GM12878 (cell line): ENCODE results near the gene PPP1R37. TPM values are rescaled to one million over a fixed set of nuclear protein-coding genes. Genes with fewer than 3 reads are reported as not detected.

Source experiments
- ATAC-seq: fragments of 200-7000 bp; cut with Tn5 transposase; 3 replicates; pipeline ENCODE4 v1.9.1; 2020; ENCODE audit warnings: mild to moderate bottlenecking, moderate library complexity
- BruUV-seq: library from RNA; stranded (reverse); fragments of 400-500 nt; replicated peaks from 2 replicates; lab custom pipeline; 2021; lab: Mats Ljungman, UMichigan
- CTCF ChIA-PET: fragments of 300-600 bp; sonication (Branson Sonifier 250); formaldehyde crosslinking; extraction: SDS; loops from one replicate; lab custom pipeline; 2021; ENCODE audit warnings: inconsistent platforms; lab: Yijun Ruan, JAX
- POLR2A ChIA-PET: fragments of 350-600 bp; formaldehyde crosslinking; extraction: SDS; loops from one replicate; lab custom pipeline; 2021; ENCODE audit warnings: inconsistent platforms; lab: Charles Lee
- RAD21 ChIA-PET: fragments of 300-600 bp; sonication (Branson Sonifier 250); formaldehyde crosslinking; loops from one replicate; lab custom pipeline; 2023; ENCODE audit warnings: antibody characterized with exemption; ENCODE audit not compliant: unreplicated experiment; lab: Charles Lee
- SMC1A ChIA-PET: fragments of 300-600 bp; sonication (Branson Sonifier 250); formaldehyde crosslinking; loops from one replicate; lab custom pipeline; 2023; ENCODE audit not compliant: unreplicated experiment, uncharacterized antibody; lab: Charles Lee
- DNase-seq: peaks from one replicate; pipeline ENCODE4 v3.0.0-alpha.2; 2011; ENCODE audit warnings: low read depth, low spot score
- FAIRE-seq: peaks from 3 replicates; lab custom pipeline; 2011; peaks lifted over from hg19 to GRCh38; lab: Jason Lieb, UNC
- H2AFZ ChIP-seq: 2 replicates; pipeline ENCODE4 v1.6.0; 2011; ENCODE audit warnings: low read depth, low read length, control low read depth; ENCODE audit not compliant: control insufficient read depth
- H3K27ac ChIP-seq: 2 replicates; pipeline ENCODE4 v1.5.1; 2011; ENCODE audit warnings: control low read depth; ENCODE audit not compliant: control insufficient read depth, insufficient read depth
- H3K27me3 ChIP-seq, 2 experiments: replicated peaks in 1 of 2; 2 replicates each; pipeline versions ENCODE4 v1.6.0 to v1.6.1; 2011; ENCODE audit warnings: low read length in 1 of 2; ENCODE audit not compliant: control insufficient read depth in 2 of 2, insufficient read depth in 2 of 2
- H3K36me3 ChIP-seq, 2 experiments: 2 replicates each; pipeline ENCODE4 v1.5.1; 2011; ENCODE audit warnings: low read length in 1 of 2; ENCODE audit not compliant: control insufficient read depth in 2 of 2, insufficient read depth in 2 of 2
- H3K4me1 ChIP-seq: 2 replicates; pipeline ENCODE4 v1.6.1; 2011; ENCODE audit warnings: mild to moderate bottlenecking, low read length, moderate library complexity, mixed read lengths; ENCODE audit not compliant: control insufficient read depth, insufficient read depth
- H3K4me2 ChIP-seq: 2 replicates; pipeline ENCODE4 v1.6.0; 2011; ENCODE audit warnings: control low read depth; ENCODE audit not compliant: control insufficient read depth, insufficient read depth
- H3K4me3 ChIP-seq: fragments of 200-600 bp; sonication (generic); 2 replicates; pipeline ENCODE4 v1.5.1; 2016
- H3K79me2 ChIP-seq: 2 replicates; pipeline ENCODE4 v1.6.0; 2011; ENCODE audit warnings: low read length; ENCODE audit not compliant: control insufficient read depth, insufficient read depth
- H3K9ac ChIP-seq: 2 replicates; pipeline ENCODE4 v1.8.0; 2011; ENCODE audit warnings: low read length, control low read depth, mixed read lengths; ENCODE audit not compliant: control insufficient read depth, insufficient read depth
- H3K9me3 ChIP-seq: replicated peaks from 3 replicates; pipeline ENCODE4 v1.5.1; 2011; ENCODE audit warnings: mild to moderate bottlenecking, low read length; ENCODE audit not compliant: control insufficient read depth, insufficient read depth
- H4K20me1 ChIP-seq: 2 replicates; pipeline ENCODE4 v1.6.0; 2011; ENCODE audit not compliant: control insufficient read depth, insufficient read depth
- BCL3 ChIP-seq: IDR thresholded peaks from 2 replicates; pipeline ENCODE4 v1.6.1; 2011; ENCODE audit warnings: borderline replicate concordance, low read depth, mild to moderate bottlenecking, moderate library complexity, low read length; ENCODE audit not compliant: insufficient read depth, poor library complexity, severe bottlenecking
- CHD1 ChIP-seq: IDR thresholded peaks from 2 replicates; pipeline ENCODE4 v1.6.1; 2012; ENCODE audit warnings: low read depth, low read length, improper control_type of control experiment
- EGR1 ChIP-seq, 2 experiments: IDR thresholded peaks; 1 replicate in 1 of 2; 2 replicates in 1 of 2; pipeline ENCODE4 v1.6.1; 2011 to 2012; ENCODE audit warnings: low read depth in 2 of 2, low read length in 2 of 2, borderline replicate concordance in 1 of 2, mild to moderate bottlenecking in 1 of 2, moderate library complexity in 1 of 2
- HDGF ChIP-seq: fragments of 450-650 bp; IDR thresholded peaks from 2 replicates; pipeline ENCODE4 v1.6.1; 2016; ENCODE audit warnings: antibody characterized with exemption
- MEF2B ChIP-seq: fragments of 450-650 bp; IDR thresholded peaks from 2 replicates; pipeline ENCODE4 v1.6.1; 2018; ENCODE audit warnings: mild to moderate bottlenecking, moderate library complexity; ENCODE audit not compliant: partially characterized antibody, poor library complexity, severe bottlenecking
- MTA2 ChIP-seq: fragments of 450-650 bp; IDR thresholded peaks from 2 replicates; pipeline ENCODE4 v1.6.1; 2016; ENCODE audit warnings: low read depth, mild to moderate bottlenecking, moderate library complexity
- NRF1 ChIP-seq: conservative IDR thresholded peaks from 2 replicates; pipeline ENCODE4 v1.6.1; 2011; ENCODE audit warnings: mild to moderate bottlenecking, low read depth, low read length, improper control_type of control experiment
- POLR2A ChIP-seq: IDR thresholded peaks from 2 replicates; pipeline ENCODE4 v1.6.1; 2011; ENCODE audit warnings: low read depth, mild to moderate bottlenecking, low read length
- SPI1 ChIP-seq: IDR thresholded peaks from 2 replicates; pipeline ENCODE4 v1.6.1; 2011; ENCODE audit warnings: low read depth, mild to moderate bottlenecking, low read length, moderate library complexity, borderline replicate concordance; ENCODE audit not compliant: insufficient read depth
- USF2 ChIP-seq: IDR thresholded peaks from 2 replicates; pipeline ENCODE4 v1.6.1; 2011; ENCODE audit warnings: low read depth, low read length, improper control_type of control experiment, borderline replicate concordance
- WGBS: methylation state at CpG from one replicate; pipeline ENCODE4 v1.1.6; 2016; ENCODE audit warnings: low lambda C conversion rate; ENCODE audit not compliant: insufficient replicate concordance, insufficient coverage; ENCODE audit errors: missing lambda C conversion rate; 5-methylcytosine and 5-hydroxymethylcytosine counted together
- in situ Hi-C: fragments of 300-500 bp; cut with MboI; formaldehyde crosslinking; loops from 9 replicates; pipeline ENCODE4 v1.14.3; 2018; ENCODE audit warnings: mixed read lengths
- intact Hi-C: fragments of 100-400 bp; cut with micrococcal nuclease; formaldehyde crosslinking; loops from one replicate; pipeline ENCODE4 v1.14.2; 2022; ENCODE audit not compliant: unreplicated experiment
- polyA plus RNA-seq, 11 experiments: library from polyadenylated mRNA; depleted of rRNA in 4 of 11; unstranded in 6 of 11; stranded (reverse) in 5 of 11; fragments of >200 nt; fragmentation: Nextera tagmentation in 4 of 11; fragmentation: Illumina TruSeq in 1 of 11; extraction: Ambion mirVana in 4 of 11; extraction: Trizol in 1 of 11; gene quantifications; 1 replicate in 1 of 11; 2 replicates in 10 of 11; pipeline versions ENCODE4 v1.2.1 to v1.2.3, GENCODE V29; 2011 to 2016; ENCODE audit warnings: inconsistent platforms in 2 of 11, missing spikeins in 2 of 11, low read depth in 1 of 11
- total RNA-seq, 4 experiments: library from RNA; depleted of rRNA in 3 of 4; stranded (reverse); fragments of >200 nt in 3 of 4; fragmentation: Illumina TruSeq in 1 of 4; extraction: Trizol in 1 of 4; gene quantifications; 2 replicates each; pipeline versions ENCODE4 v1.2.1 to v1.2.3, GENCODE V29; 2013 to 2021

The PPP1R37 gene
- total and polyA plus RNA-seq, 10 of the 15 experiments (the other 5 are each of a cell fraction or from before 2014, with no cell fraction given) = 0.09 to 21.3 (median 5.1) TPM; not detected in 1

GRCh38 chr19:45051929-45052579 is 40.9 kb upstream of the PPP1R37 start:
- no peaks in the 10 kb centered on the region for H3K9me3 ChIP-seq
- CTCF ChIA-PET = interaction anchor here (0.8 to 2.1 kb wide), 9 partner anchors 10 to 148 kb away, joined by 3 to 8 read pairs (median 3); partner anchors contain the start of gene CLASRP
- peaks cover 25% of the 10 kb centered on the region for H3K4me1 ChIP-seq
- RAD21 ChIA-PET = interaction anchor here (0.9 to 1.5 kb wide), 5 partner anchors 13 to 73 kb away, joined by 3 to 9 read pairs (median 3); partner anchors contain the start of gene CLASRP
- intact Hi-C loops (no loop called here), in situ Hi-C loops (no loop called here)
- H3K36me3 ChIP-seq = peaks cover 20 to 26% of the 10 kb centered on the region in 2 experiments; a peak in 3 of 4 replicates
- H3K9ac ChIP-seq = no peak overlapping the region
- SMC1A ChIA-PET = interaction anchor here (1.0 to 2.2 kb wide), 6 partner anchors 10 to 63 kb away, joined by 3 to 7 read pairs (median 4); partner anchors contain the start of gene CLASRP
- no TSS peak for BruUV-seq
- no peaks in the 10 kb centered on the region for H3K27me3 ChIP-seq
- H3K4me3 ChIP-seq = no peak overlapping the region
- DNase-seq (no peak), FAIRE-seq (no peak), ATAC-seq (peak; percentile 79)
- H2AFZ ChIP-seq = no peak overlapping the region
- peak overlapping the region; percentile 53 for H3K4me2 ChIP-seq
- peaks cover 26% of the 10 kb centered on the region for H3K79me2 ChIP-seq
- 16% methylated on average over 9 of the region's 9 CpGs for WGBS
- POLR2A ChIA-PET = interaction anchor here (0.6 to 1.4 kb wide), 3 partner anchors 9 to 126 kb away, joined by 3 to 10 read pairs (median 4); partner anchors contain the start of genes BLOC1S3 and TRAPPC6A
- TF ChIP-seq NRF1 (no peak), HDGF (peak; percentile 62; the same call in 1 of the 2 replicates), MEF2B (peak; percentile 71), POLR2A (peak; percentile 22; the same call in 1 of the 2 replicates)
- peak overlapping the region; percentile 61; the same call in 1 of the 2 replicates for H3K27ac ChIP-seq
- no peaks in the 10 kb centered on the region; the same call in 1 of the 2 replicates for H4K20me1 ChIP-seq

- DNase-seq = no peak
- Histone ChIP-seq H3K4me3 (no peak overlapping the region), H3K27me3 (no peaks in the 10 kb centered on the region), H3K9me3 (no peaks in the 10 kb centered on the region), H2AFZ (no peak overlapping the region), H3K4me1 (peaks cover 6% of the 10 kb centered on the region), H3K9ac (no peak overlapping the region), H4K20me1 (no peaks in the 10 kb centered on the region; the same call in 1 of the 2 replicates), H3K36me3 (peaks cover 28 to 61% of the 10 kb centered on the region in 2 experiments; a peak in 3 of 4 replicates), H3K4me2 (no peak overlapping the region), H3K27ac (no peak overlapping the region), H3K79me2 (peaks cover 2% of the 10 kb centered on the region; the same call in 1 of the 2 replicates)
- no peak for FAIRE-seq
- ATAC-seq = no peak
- intact Hi-C loops = no loop called here
- ChIA-PET CTCF (interaction anchor here (0.5 to 5.3 kb wide), 3 partner anchors 40 to 147 kb away, joined by 3 to 70 read pairs (median 5); no protein-coding TSS in a partner anchor), SMC1A (interaction anchor here (1.1 to 1.3 kb wide), 4 partner anchors 14 to 68 kb away, joined by 4 to 6 read pairs (median 4); partner anchors contain the start of gene CLASRP), POLR2A (interaction anchor here (0.5 to 0.6 kb wide), 2 partner anchors 16 to 149 kb away, joined by 3 to 8 read pairs; no protein-coding TSS in a partner anchor), RAD21 (interaction anchor here (0.9 to 1.5 kb wide), 2 partner anchors 41 to 144 kb away, joined by 3 read pairs; no protein-coding TSS in a partner anchor)
- 39% methylated on average over 7 of the region's 8 CpGs for WGBS
- in situ Hi-C loops = loop anchor here (5.0 kb wide), 1 partner anchor 155 kb away; no protein-coding TSS in a partner anchor
- no TSS peak for BruUV-seq
- TF ChIP-seq SPI1 (no peak), EGR1 (IDR thresholded peaks at IDR 0.05; ENCODE audit: borderline replicate concordance in 1 of 2, low read depth in 2 of 2, low read length in 2 of 2) (no peak), MTA2 (no peak), CHD1 (no peak), USF2 (no peak), BCL3 (no peak)
Measured at GRCh38 chr19:45056831-45057230, 36.1 kb upstream of the PPP1R37 start.
